Mesenchymal stem cell (in vitro differentiated cells and primary cell): ENCODE results near the gene GPHN.

Experiments
- DNase-seq: peaks from one replicate; pipeline ENCODE4 v3.0.0-alpha.2; 2013
- H2AFZ ChIP-seq: one replicate; pipeline ENCODE4 v1.6.1; 2013; ENCODE audit warnings: low read depth, mild to moderate bottlenecking, control low read depth, inconsistent platforms, low read length, moderate library complexity
- H2AK5ac ChIP-seq: 2 replicates; pipeline ENCODE4 v1.6.1; 2013; ENCODE audit warnings: low read length, moderate library complexity, mild to moderate bottlenecking, inconsistent platforms; ENCODE audit not compliant: severe bottlenecking
- H2BK120ac ChIP-seq: one replicate; pipeline ENCODE4 v1.6.1; 2013; ENCODE audit warnings: low read depth, mild to moderate bottlenecking, inconsistent platforms, low read length, moderate library complexity
- H2BK12ac ChIP-seq, 2 experiments: one replicate each; pipeline ENCODE4 v1.6.1; 2013; ENCODE audit warnings: inconsistent platforms in 2 of 2, low read length in 2 of 2, mild to moderate bottlenecking in 2 of 2, moderate library complexity in 2 of 2, control low read depth in 1 of 2
- H2BK15ac ChIP-seq: one replicate; pipeline ENCODE4 v1.6.1; 2013; ENCODE audit warnings: mild to moderate bottlenecking, low read depth, inconsistent platforms; ENCODE audit not compliant: poor library complexity, severe bottlenecking
- H2BK5ac ChIP-seq: 2 replicates; pipeline ENCODE4 v1.6.1; 2013; ENCODE audit warnings: low read depth, mild to moderate bottlenecking, low read length, control low read depth, inconsistent platforms; ENCODE audit not compliant: poor library complexity, severe bottlenecking
- H3K14ac ChIP-seq, 2 experiments: one replicate each; pipeline ENCODE4 v1.6.1; 2013; ENCODE audit warnings: inconsistent platforms in 2 of 2, low read length in 2 of 2, control low read depth in 1 of 2, mild to moderate bottlenecking in 1 of 2, moderate library complexity in 1 of 2
- H3K18ac ChIP-seq, 2 experiments: one replicate each; pipeline ENCODE4 v1.6.1; 2013; ENCODE audit warnings: inconsistent platforms in 2 of 2, low read length in 2 of 2, control low read depth in 1 of 2, low read depth in 1 of 2, mild to moderate bottlenecking in 1 of 2
- H3K23ac ChIP-seq, 2 experiments: one replicate each; pipeline ENCODE4 v1.6.1; 2013; ENCODE audit warnings: inconsistent platforms in 2 of 2, low read length in 2 of 2, mild to moderate bottlenecking in 2 of 2, moderate library complexity in 2 of 2, control low read depth in 1 of 2
- H3K27ac ChIP-seq: 2 replicates; pipeline ENCODE4 v1.5.1; 2013; ENCODE audit warnings: mild to moderate bottlenecking, moderate library complexity, low read length, control low read depth, inconsistent platforms; ENCODE audit not compliant: poor library complexity, severe bottlenecking
- H3K27me3 ChIP-seq, 2 experiments: 2 replicates each; pipeline versions ENCODE4 v1.6.1 to v1.7.0; 2013; ENCODE audit warnings: low read length in 2 of 2, mild to moderate bottlenecking in 2 of 2, moderate library complexity in 2 of 2, control low read depth in 1 of 2, inconsistent platforms in 1 of 2; ENCODE audit not compliant: control insufficient read depth in 1 of 2, insufficient read depth in 1 of 2
- H3K36me3 ChIP-seq, 2 experiments: 2 replicates each; pipeline versions ENCODE4 v1.6.1 to v1.7.0; 2013; ENCODE audit warnings: low read length in 2 of 2, control low read depth in 1 of 2, inconsistent platforms in 1 of 2, low read depth in 1 of 2, mild to moderate bottlenecking in 1 of 2; ENCODE audit not compliant: insufficient read depth in 2 of 2, control insufficient read depth in 1 of 2
- H3K4ac ChIP-seq, 2 experiments: one replicate each; pipeline ENCODE4 v1.6.1; 2013; ENCODE audit warnings: inconsistent platforms in 2 of 2, low read length in 2 of 2, mild to moderate bottlenecking in 2 of 2, moderate library complexity in 2 of 2, control low read depth in 1 of 2, low read depth in 1 of 2
- H3K4me1 ChIP-seq: 2 replicates; pipeline ENCODE4 v1.6.1; 2013; ENCODE audit warnings: low read depth, low read length, control low read depth; ENCODE audit not compliant: control insufficient read depth, insufficient read depth
- H3K4me2 ChIP-seq: 2 replicates; pipeline ENCODE4 v1.6.1; 2013; ENCODE audit warnings: low read length, mild to moderate bottlenecking, inconsistent platforms; ENCODE audit not compliant: poor library complexity, severe bottlenecking
- H3K4me3 ChIP-seq, 2 experiments: 2 replicates each; pipeline versions ENCODE4 v1.5.1 to v1.7.0; 2013; ENCODE audit warnings: low read length in 2 of 2, mild to moderate bottlenecking in 2 of 2, control low read depth in 1 of 2, low read depth in 1 of 2; ENCODE audit not compliant: insufficient read depth in 1 of 2
- H3K79me1 ChIP-seq: replicated peaks from 2 replicates; pipeline ENCODE4 v1.6.1; 2013; ENCODE audit warnings: mild to moderate bottlenecking, control low read depth, low read length, inconsistent platforms; ENCODE audit not compliant: poor library complexity, severe bottlenecking
- H3K9ac ChIP-seq: 2 replicates; pipeline ENCODE4 v1.7.0; 2013; ENCODE audit warnings: mild to moderate bottlenecking, low read length, moderate library complexity
- H3K9me3 ChIP-seq: 2 replicates; pipeline ENCODE4 v1.7.0; 2013; ENCODE audit warnings: mild to moderate bottlenecking, low read length; ENCODE audit not compliant: control insufficient read depth
- H4K8ac ChIP-seq: one replicate; pipeline ENCODE4 v1.6.1; 2013; ENCODE audit warnings: inconsistent platforms, mild to moderate bottlenecking, low read length, moderate library complexity
- H4K91ac ChIP-seq: one replicate; pipeline ENCODE4 v1.6.1; 2013; ENCODE audit warnings: mild to moderate bottlenecking, low read length, inconsistent platforms
- WGBS: methylation state at CpG from one replicate; pipeline ENCODE4 v1.1.7; 2013; ENCODE audit warnings: mixed read lengths; 5-methylcytosine and 5-hydroxymethylcytosine counted together

GPHN gene

DNA sequence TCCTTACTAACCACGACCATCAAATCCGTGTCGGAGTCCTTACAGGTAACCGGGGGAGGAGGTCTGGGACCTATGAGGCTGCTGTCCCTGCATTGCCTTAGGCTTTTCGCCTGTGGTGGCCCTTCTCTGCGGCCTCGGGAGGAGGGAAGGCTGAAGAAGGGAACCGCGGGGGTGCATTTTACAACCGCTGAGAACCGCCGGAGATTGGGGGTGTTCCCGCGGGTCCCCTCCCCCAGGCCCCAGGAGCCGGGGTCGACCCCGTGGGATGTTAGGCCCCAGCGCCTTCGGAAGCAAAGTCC, 549 bp downstream of the GPHN start:
- H3K4me3 ChIP-seq = peak overlapping the region; percentile 64 to 97
- no peak overlapping the region for H2BK12ac ChIP-seq
- H2BK120ac ChIP-seq = no peak overlapping the region
- H3K27me3 ChIP-seq = no peaks in the 10 kb centered on the region
- peaks cover 2% of the 10 kb centered on the region for H3K4me1 ChIP-seq
- H4K8ac ChIP-seq = no peak overlapping the region
- peaks cover 7% of the 10 kb centered on the region for H3K79me1 ChIP-seq
- H3K36me3 ChIP-seq = no peaks in the 10 kb centered on the region
- H3K4me2 ChIP-seq = peak overlapping the region; percentile 93
- no peak overlapping the region for H2AK5ac ChIP-seq
- no peak overlapping the region for H2AFZ ChIP-seq
- no peak overlapping the region for H2BK5ac ChIP-seq
- H3K14ac ChIP-seq = no peak overlapping the region
- peak overlapping the region; percentile 5 to 6 for H3K18ac ChIP-seq
- H3K9ac ChIP-seq = peak overlapping the region; percentile 93
- H2BK15ac ChIP-seq = no peak overlapping the region
- DNase-seq = no peak
- peak overlapping the region; percentile 28 for H3K27ac ChIP-seq
- whole genome bisulfite sequencing = under 1% methylated on average over 19 of the region's 19 CpGs
- no peak overlapping the region for H3K4ac ChIP-seq
- H4K91ac ChIP-seq = no peak overlapping the region
- peak overlapping the region in 1 of 2 experiments; percentile 1 for H3K23ac ChIP-seq
- H3K9me3 ChIP-seq = no peaks in the 10 kb centered on the region

DNA sequence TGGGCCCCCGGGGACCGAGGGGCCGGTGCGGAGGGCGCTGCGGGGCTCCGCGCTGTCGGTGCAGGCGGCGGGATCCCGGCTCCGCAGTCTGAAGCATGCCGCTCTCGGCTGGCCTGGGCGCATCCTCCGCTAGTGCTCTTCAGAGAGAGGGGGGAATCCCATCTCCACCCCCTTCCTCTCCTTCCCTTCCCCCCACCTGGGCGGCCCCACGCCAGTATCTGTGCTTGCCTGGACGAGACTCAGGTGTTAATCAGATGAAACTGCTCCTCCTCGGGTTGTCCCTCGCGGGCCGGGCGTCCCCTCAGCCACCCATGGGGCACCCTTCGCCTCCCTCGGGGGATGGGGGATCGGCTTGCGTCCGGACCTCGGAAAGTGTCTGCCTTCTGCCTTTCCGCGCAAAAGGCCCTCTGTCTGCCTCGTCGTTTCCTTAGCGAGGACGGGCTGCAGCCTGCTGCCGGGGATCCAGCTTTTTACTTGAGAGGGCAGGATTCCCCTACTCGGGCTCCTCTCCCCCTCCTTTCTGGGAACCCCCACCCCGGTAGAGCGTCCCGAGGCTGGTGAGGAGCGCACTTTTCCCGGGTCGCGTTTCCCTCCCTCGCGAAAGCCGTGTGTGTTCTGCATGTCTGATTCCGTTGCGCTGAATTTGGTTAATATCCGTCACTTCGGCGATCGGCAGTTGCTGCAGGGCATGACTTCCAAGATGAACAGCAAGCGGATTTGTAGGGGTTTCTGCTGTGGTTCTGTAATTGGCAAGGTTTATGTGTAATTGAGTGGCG, 1.1 kb downstream of the GPHN start:
- Histone ChIP-seq H2AFZ (peak overlapping the region; percentile 7), H3K4me1 (peaks cover 2% of the 10 kb centered on the region), H3K9me3 (no peaks in the 10 kb centered on the region), H3K79me1 (peaks cover 7% of the 10 kb centered on the region), H4K91ac (no peak overlapping the region), H3K14ac (no peak overlapping the region), H2BK12ac (no peak overlapping the region), H2BK5ac (no peak overlapping the region), H3K4me3 (peak overlapping the region; percentile 64 to 97), H3K36me3 (no peaks in the 10 kb centered on the region), H3K18ac (no peak overlapping the region), H3K4me2 (peak overlapping the region; percentile 93), H3K9ac (peak overlapping the region; percentile 93), H4K8ac (no peak overlapping the region), H3K27ac (no peak overlapping the region), H3K4ac (no peak overlapping the region), H3K27me3 (no peaks in the 10 kb centered on the region), H2AK5ac (no peak overlapping the region), H2BK15ac (no peak overlapping the region), H2BK120ac (no peak overlapping the region), H3K23ac (no peak overlapping the region)
- 1% methylated on average over 56 of the region's 57 CpGs for WGBS
- DNase-seq = peak; percentile 47

DNA sequence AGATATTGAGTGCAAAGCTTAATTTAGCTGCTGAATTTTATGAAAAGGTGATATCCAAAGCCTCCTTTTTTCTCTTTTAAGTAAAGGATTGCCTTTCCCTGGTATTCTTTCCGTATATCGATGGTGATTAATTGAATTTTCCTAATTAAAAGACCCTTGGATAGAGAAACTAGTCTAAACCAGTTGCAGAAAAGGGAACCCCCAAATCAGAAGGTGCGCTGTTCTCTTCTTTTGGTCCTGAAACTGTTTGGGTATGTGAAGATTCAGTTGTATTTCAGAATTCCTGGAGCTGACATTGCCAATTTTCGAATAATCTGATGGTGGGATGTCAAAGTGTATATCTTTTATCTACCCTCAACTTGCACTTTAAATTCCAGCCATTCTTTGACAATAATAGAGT, 1.9 kb downstream of the GPHN start:
- no peak overlapping the region for H2BK120ac ChIP-seq
- H2BK12ac ChIP-seq = no peak overlapping the region
- peaks cover 7% of the 10 kb centered on the region for H3K79me1 ChIP-seq
- H3K9ac ChIP-seq = peak overlapping the region; percentile 93
- no peak overlapping the region for H3K27ac ChIP-seq
- peaks cover 2% of the 10 kb centered on the region for H3K4me1 ChIP-seq
- no peak overlapping the region for H4K8ac ChIP-seq
- H3K4me3 ChIP-seq = peak overlapping the region in 1 of 2 experiments; percentile 97
- no peak overlapping the region for H3K18ac ChIP-seq
- H2AFZ ChIP-seq = no peak overlapping the region
- no peak overlapping the region for H4K91ac ChIP-seq
- no peak overlapping the region for H3K23ac ChIP-seq
- no peak overlapping the region for H2BK5ac ChIP-seq
- no peak overlapping the region for H2BK15ac ChIP-seq
- H3K14ac ChIP-seq = no peak overlapping the region
- H3K4me2 ChIP-seq = no peak overlapping the region
- H3K9me3 ChIP-seq = no peaks in the 10 kb centered on the region
- H3K27me3 ChIP-seq = no peaks in the 10 kb centered on the region
- H3K36me3 ChIP-seq = no peaks in the 10 kb centered on the region
- 83% methylated on average over 1 of the region's 4 CpGs for WGBS
- H3K4ac ChIP-seq = no peak overlapping the region
- no peak overlapping the region for H2AK5ac ChIP-seq
- peak; percentile 9 for DNase-seq

DNA sequence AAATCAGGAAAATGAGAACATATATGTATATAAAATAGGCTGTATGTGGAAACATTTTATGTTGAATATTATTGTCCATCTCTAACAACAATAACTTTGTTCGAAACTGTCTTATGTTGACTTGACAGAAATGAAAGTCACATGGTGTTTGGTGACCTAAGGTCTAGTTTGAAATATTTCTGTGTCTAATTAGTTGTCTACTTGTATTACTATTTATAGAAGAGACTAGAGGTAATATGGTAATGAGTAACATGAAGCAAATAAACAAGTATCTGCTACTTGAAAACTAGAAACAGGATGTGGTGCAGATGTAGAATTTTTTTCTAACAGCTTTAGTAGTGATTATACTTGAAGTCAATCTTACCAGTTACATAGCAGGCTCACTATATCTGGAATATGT, 3.9 kb downstream of the GPHN start:
- Histone ChIP-seq H3K4ac (no peak overlapping the region), H4K91ac (no peak overlapping the region), H3K27ac (no peak overlapping the region), H2BK120ac (no peak overlapping the region), H3K9me3 (no peaks in the 10 kb centered on the region), H3K18ac (no peak overlapping the region), H3K14ac (no peak overlapping the region), H3K23ac (no peak overlapping the region), H2AFZ (no peak overlapping the region), H3K4me1 (no peaks in the 10 kb centered on the region), H3K4me3 (no peak overlapping the region), H2BK12ac (no peak overlapping the region), H3K79me1 (peaks cover 7% of the 10 kb centered on the region), H2AK5ac (no peak overlapping the region), H3K36me3 (no peaks in the 10 kb centered on the region), H2BK15ac (no peak overlapping the region), H2BK5ac (no peak overlapping the region), H4K8ac (no peak overlapping the region), H3K9ac (no peak overlapping the region), H3K4me2 (no peak overlapping the region), H3K27me3 (no peaks in the 10 kb centered on the region)
- DNase-seq = no peak
- WGBS = no CpG with 5 or more reads among the region's 1 CpG
